GM12872 (cell line): ENCODE measurements around the gene MALT1.

ENCODE experiments used
- CTCF ChIP-seq: IDR thresholded peaks from 3 replicates; pipeline ENCODE4 v1.5.1; 2011; ENCODE audit warnings: low read depth, mild to moderate bottlenecking, low read length, moderate library complexity; ENCODE audit not compliant: insufficient read depth

MALT1 gene

GRCh38 chr18:58761970-58762780, 90.9 kb downstream of the MALT1 start:
- TF ChIP-seq CTCF = no peak

DNA sequence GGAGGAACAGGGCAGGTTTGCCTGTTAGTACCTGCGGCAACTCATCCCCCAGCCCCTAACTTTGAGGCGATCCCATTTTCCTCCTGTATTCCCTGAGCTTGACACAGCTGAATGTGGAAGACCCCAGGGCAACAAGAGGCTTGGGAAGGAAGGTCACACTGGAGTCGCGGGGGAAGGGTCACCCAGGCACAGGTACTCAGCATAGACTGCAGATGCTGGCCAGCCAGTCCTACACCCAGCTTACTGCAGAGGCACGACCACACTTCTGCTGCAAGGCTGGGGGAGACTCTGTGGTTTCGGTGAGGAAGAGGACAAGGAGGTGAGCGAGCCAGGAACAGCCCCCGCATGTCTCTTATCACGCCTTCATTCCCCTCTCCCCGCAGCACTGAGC, 91.5 kb downstream of the MALT1 start:
- no peak for TF ChIP-seq CTCF

DNA sequence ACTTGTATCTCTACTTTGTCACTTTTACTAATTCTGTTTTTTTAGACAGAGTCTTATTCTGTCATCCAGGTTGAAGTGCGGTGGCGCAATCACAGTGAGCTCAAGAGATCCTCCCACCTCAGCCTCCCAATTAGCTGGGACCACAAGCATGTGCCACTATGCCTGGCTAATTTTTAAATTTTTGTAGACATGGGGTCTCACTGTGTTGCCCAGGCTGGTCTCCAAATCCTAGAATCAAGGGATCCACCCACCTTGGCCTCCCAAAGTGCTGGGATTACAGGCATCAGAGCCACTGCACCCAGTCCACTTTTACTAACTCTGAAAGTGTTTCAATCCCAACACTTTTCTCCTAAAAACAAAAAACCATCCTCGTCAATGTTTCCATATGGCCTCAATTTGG, 94.9 kb downstream of the MALT1 start:
- TF ChIP-seq CTCF = no peak

GRCh38 chr18:58766946-58767345, 95.7 kb downstream of the MALT1 start:
- TF ChIP-seq CTCF = no peak

GRCh38 chr18:58768293-58768974, 97.2 kb downstream of the MALT1 start:
- TF ChIP-seq CTCF = peak; percentile 78

DNA sequence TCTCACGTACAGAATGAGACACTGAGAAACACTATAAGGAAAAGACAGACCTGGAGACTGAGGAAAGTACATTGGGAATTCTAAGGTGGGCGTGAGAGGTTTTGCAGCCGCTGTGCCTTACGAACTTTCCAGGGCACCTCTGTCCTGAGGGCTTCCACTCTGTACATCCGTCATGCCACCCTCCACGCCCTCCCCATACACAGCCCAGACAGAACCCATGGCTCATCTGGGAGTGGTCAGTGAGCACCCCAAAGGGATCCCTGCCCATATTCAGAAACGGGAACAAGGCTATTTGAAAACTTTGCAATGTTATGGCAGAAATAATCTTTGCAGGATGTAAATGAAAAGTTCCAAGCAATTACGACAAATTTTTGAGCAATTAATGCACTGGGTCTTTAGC, 98.1 kb downstream of the MALT1 start:
- no peak for TF ChIP-seq CTCF

DNA sequence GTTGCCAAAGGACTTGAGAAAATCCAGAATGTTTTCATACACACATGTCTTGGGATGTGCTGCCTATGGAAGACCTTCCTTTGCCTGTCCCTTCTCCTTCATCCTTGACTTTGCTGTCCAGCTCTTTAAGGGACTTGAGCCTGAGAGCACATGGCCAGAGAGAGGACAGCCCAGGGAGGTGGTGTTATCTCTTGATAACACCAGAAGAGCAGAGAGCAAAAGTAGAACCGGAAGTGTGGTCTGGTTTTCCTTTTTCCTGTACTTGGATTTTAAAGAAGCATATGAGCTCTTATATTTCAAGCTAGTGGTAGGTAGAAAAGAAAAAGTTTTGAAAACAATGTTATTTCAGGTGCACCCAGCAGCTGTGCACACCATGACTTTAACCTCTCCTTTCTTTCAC, 99.3 kb downstream of the MALT1 start:
- TF ChIP-seq CTCF = no peak
